ENCODE results near the gene CA12. TPM values are rescaled to one million over a fixed set of nuclear protein-coding genes. Genes with fewer than 3 reads are reported as not detected.

Gene CA12
- total and polyA plus RNA-seq, 9 of the 15 experiments (the other 6 are each of a cell fraction or from before 2014, with no cell fraction given) = 0.01 to 0.78 (median 0.15) TPM; not detected in 1

DNA sequence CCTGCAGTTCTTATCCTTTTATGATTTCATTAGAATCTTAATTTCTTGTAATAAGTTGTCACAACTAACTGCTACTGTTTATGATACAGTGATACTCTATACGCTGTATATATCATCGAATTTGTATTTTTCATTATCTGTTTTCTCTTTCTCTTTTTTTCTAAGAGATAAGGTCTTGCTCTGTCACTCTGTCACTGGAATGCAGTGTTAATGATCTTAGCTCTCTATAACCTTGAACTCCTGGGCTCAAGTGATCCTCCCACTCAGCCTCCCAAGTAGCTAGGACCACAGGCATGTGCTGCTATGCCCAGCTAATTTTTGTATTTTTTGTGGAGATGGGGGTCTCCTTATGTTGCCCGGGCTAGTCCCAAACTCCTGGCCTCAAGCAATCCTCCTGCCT is 89.4 kb downstream of the CA12 start (continued):
- TF ChIP-seq, protein P1, sequence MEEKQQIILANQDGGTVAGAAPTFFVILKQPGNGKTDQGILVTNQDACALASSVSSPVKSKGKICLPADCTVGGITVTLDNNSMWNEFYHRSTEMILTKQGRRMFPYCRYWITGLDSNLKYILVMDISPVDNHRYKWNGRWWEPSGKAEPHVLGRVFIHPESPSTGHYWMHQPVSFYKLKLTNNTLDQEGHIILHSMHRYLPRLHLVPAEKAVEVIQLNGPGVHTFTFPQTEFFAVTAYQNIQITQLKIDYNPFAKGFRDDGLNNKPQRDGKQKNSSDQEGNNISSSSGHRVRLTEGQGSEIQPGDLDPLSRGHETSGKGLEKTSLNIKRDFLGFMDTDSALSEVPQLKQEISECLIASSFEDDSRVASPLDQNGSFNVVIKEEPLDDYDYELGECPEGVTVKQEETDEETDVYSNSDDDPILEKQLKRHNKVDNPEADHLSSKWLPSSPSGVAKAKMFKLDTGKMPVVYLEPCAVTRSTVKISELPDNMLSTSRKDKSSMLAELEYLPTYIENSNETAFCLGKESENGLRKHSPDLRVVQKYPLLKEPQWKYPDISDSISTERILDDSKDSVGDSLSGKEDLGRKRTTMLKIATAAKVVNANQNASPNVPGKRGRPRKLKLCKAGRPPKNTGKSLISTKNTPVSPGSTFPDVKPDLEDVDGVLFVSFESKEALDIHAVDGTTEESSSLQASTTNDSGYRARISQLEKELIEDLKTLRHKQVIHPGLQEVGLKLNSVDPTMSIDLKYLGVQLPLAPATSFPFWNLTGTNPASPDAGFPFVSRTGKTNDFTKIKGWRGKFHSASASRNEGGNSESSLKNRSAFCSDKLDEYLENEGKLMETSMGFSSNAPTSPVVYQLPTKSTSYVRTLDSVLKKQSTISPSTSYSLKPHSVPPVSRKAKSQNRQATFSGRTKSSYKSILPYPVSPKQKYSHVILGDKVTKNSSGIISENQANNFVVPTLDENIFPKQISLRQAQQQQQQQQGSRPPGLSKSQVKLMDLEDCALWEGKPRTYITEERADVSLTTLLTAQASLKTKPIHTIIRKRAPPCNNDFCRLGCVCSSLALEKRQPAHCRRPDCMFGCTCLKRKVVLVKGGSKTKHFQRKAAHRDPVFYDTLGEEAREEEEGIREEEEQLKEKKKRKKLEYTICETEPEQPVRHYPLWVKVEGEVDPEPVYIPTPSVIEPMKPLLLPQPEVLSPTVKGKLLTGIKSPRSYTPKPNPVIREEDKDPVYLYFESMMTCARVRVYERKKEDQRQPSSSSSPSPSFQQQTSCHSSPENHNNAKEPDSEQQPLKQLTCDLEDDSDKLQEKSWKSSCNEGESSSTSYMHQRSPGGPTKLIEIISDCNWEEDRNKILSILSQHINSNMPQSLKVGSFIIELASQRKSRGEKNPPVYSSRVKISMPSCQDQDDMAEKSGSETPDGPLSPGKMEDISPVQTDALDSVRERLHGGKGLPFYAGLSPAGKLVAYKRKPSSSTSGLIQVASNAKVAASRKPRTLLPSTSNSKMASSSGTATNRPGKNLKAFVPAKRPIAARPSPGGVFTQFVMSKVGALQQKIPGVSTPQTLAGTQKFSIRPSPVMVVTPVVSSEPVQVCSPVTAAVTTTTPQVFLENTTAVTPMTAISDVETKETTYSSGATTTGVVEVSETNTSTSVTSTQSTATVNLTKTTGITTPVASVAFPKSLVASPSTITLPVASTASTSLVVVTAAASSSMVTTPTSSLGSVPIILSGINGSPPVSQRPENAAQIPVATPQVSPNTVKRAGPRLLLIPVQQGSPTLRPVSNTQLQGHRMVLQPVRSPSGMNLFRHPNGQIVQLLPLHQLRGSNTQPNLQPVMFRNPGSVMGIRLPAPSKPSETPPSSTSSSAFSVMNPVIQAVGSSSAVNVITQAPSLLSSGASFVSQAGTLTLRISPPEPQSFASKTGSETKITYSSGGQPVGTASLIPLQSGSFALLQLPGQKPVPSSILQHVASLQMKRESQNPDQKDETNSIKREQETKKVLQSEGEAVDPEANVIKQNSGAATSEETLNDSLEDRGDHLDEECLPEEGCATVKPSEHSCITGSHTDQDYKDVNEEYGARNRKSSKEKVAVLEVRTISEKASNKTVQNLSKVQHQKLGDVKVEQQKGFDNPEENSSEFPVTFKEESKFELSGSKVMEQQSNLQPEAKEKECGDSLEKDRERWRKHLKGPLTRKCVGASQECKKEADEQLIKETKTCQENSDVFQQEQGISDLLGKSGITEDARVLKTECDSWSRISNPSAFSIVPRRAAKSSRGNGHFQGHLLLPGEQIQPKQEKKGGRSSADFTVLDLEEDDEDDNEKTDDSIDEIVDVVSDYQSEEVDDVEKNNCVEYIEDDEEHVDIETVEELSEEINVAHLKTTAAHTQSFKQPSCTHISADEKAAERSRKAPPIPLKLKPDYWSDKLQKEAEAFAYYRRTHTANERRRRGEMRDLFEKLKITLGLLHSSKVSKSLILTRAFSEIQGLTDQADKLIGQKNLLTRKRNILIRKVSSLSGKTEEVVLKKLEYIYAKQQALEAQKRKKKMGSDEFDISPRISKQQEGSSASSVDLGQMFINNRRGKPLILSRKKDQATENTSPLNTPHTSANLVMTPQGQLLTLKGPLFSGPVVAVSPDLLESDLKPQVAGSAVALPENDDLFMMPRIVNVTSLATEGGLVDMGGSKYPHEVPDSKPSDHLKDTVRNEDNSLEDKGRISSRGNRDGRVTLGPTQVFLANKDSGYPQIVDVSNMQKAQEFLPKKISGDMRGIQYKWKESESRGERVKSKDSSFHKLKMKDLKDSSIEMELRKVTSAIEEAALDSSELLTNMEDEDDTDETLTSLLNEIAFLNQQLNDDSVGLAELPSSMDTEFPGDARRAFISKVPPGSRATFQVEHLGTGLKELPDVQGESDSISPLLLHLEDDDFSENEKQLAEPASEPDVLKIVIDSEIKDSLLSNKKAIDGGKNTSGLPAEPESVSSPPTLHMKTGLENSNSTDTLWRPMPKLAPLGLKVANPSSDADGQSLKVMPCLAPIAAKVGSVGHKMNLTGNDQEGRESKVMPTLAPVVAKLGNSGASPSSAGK (IDR thresholded peaks at IDR 0.05) = 0 out of 2 replicates have a peak, but pooled peaks have one; percentile 12
- TF ChIP-seq ADNP (tag; IDR thresholded peaks at IDR 0.05) = peak; percentile 41; the same call in 1 of the 2 replicates
- peak; percentile 47; the same call in 1 of the 2 replicates for TF ChIP-seq ARID1B (IDR thresholded peaks at IDR 0.05)
- no peak for TF ChIP-seq U2AF2 (optimal IDR thresholded peaks at IDR 0.05; ENCODE audit: low read depth, low read length)
- TF ChIP-seq, protein P2, sequence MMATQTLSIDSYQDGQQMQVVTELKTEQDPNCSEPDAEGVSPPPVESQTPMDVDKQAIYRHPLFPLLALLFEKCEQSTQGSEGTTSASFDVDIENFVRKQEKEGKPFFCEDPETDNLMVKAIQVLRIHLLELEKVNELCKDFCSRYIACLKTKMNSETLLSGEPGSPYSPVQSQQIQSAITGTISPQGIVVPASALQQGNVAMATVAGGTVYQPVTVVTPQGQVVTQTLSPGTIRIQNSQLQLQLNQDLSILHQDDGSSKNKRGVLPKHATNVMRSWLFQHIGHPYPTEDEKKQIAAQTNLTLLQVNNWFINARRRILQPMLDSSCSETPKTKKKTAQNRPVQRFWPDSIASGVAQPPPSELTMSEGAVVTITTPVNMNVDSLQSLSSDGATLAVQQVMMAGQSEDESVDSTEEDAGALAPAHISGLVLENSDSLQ (IDR thresholded peaks at IDR 0.05) = peak; percentile 75
- TF ChIP-seq, protein P3, sequence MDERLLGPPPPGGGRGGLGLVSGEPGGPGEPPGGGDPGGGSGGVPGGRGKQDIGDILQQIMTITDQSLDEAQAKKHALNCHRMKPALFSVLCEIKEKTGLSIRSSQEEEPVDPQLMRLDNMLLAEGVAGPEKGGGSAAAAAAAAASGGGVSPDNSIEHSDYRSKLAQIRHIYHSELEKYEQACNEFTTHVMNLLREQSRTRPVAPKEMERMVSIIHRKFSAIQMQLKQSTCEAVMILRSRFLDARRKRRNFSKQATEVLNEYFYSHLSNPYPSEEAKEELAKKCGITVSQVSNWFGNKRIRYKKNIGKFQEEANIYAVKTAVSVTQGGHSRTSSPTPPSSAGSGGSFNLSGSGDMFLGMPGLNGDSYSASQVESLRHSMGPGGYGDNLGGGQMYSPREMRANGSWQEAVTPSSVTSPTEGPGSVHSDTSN (CRISPR knock-in tag; IDR thresholded peaks at IDR 0.05; ENCODE audit: low read depth) = no peak
- TF ChIP-seq, protein P3 (tag; conservative IDR thresholded peaks at IDR 0.05; ENCODE audit: low read depth) = 0 out of 2 replicates have a peak, but pooled peaks have one; percentile 5
- peak; percentile 31; the same call in 1 of the 2 replicates for TF ChIP-seq L3MBTL2 (IDR thresholded peaks at IDR 0.05)
- TF ChIP-seq TEAD4 (IDR thresholded peaks at IDR 0.05; ENCODE audit: low read length) = peak; percentile 35; the same call in 1 of the 2 replicates
- no peak for TF ChIP-seq TEAD4 (CRISPR knock-in tag; IDR thresholded peaks at IDR 0.05; ENCODE audit: borderline replicate concordance)
- TF ChIP-seq MTA1 (IDR thresholded peaks at IDR 0.05; ENCODE audit: borderline replicate concordance) = peak; percentile 46; the same call in 1 of the 2 replicates
